HG02763 (cell line): ENCODE results near the gene CBFA2T2.
"Not testable (repeated sequence)": the region's sequence is repeated elsewhere in the genome, so short reads cannot be mapped to it uniquely, and the experiment has no call there.

ENCODE experiments used
- ATAC-seq: cut with Tn5 transposase; IDR thresholded peaks from one replicate; pipeline ENCODE4 v1.9.1; 2021; ENCODE audit warnings: mild to moderate bottlenecking, moderate library complexity; ENCODE audit not compliant: unreplicated experiment

Gene CBFA2T2

GRCh38 chr20:33490023-33490933 is at the start of gene CBFA2T2:
Gene CBFA2T2 (plus strand): TSS chr20:33490096. CDS start chr20:33490268, 172 bp downstream.
- peak; percentile 52 for ATAC-seq

GRCh38 chr20:33440562-33440961 is 49.3 kb upstream of the CBFA2T2 start:
- ATAC-seq, result not testable (repeated sequence)

GRCh38 chr20:33441142-33441955 is 48.5 kb upstream of the CBFA2T2 start:
- ATAC-seq, result no peak

- no peak for ATAC-seq
Observed at GRCh38 chr20:33442136-33443005, 47.5 kb upstream of the CBFA2T2 start.

- peak; percentile 8 for ATAC-seq
Observed at GRCh38 chr20:33443006-33443511, 46.8 kb upstream of the CBFA2T2 start.

GRCh38 chr20:33443512-33444239 is 46.2 kb upstream of the CBFA2T2 start, which contains the start of gene SNTA1:
Gene SNTA1 (minus strand): TSS chr20:33443763. CDS start chr20:33443620, 143 bp downstream.
- ATAC-seq, result peak; percentile 80

GRCh38 chr20:33444797-33445560 is 44.9 kb upstream of the CBFA2T2 start:
- no peak for ATAC-seq

GRCh38 chr20:33445881-33446625 is 43.8 kb upstream of the CBFA2T2 start:
- no peak for ATAC-seq

- no peak for ATAC-seq
Observed at GRCh38 chr20:33450867-33451266, 39.0 kb upstream of the CBFA2T2 start.

GRCh38 chr20:33456916-33457642 is 32.8 kb upstream of the CBFA2T2 start:
- not testable (repeated sequence) for ATAC-seq

- ATAC-seq, result no peak
Observed at GRCh38 chr20:33459599-33459998, 30.3 kb upstream of the CBFA2T2 start.

- no peak for ATAC-seq
Observed at GRCh38 chr20:33460711-33461110, 29.2 kb upstream of the CBFA2T2 start.

GRCh38 chr20:33463332-33464101 is 26.4 kb upstream of the CBFA2T2 start:
- ATAC-seq, result no peak

- ATAC-seq, result not testable (repeated sequence)
Observed at GRCh38 chr20:33464759-33465158, 25.1 kb upstream of the CBFA2T2 start.

GRCh38 chr20:33465481-33466302 is 24.2 kb upstream of the CBFA2T2 start:
- no peak for ATAC-seq

GRCh38 chr20:33466303-33466646 is 23.6 kb upstream of the CBFA2T2 start:
- ATAC-seq, result no peak
